Inferior parietal cortex (tissue), 1 donor: ENCODE data around the gene TUBB4B.
A peak's percentile ranks its signal among the peaks of the same experiment; 100 is the strongest.

ENCODE experiments used
- DNase-seq: peaks from one replicate; pipeline ENCODE4 v3.0.0-alpha.2; 2016; ENCODE audit errors: extremely low spot score

The TUBB4B gene

DNA sequence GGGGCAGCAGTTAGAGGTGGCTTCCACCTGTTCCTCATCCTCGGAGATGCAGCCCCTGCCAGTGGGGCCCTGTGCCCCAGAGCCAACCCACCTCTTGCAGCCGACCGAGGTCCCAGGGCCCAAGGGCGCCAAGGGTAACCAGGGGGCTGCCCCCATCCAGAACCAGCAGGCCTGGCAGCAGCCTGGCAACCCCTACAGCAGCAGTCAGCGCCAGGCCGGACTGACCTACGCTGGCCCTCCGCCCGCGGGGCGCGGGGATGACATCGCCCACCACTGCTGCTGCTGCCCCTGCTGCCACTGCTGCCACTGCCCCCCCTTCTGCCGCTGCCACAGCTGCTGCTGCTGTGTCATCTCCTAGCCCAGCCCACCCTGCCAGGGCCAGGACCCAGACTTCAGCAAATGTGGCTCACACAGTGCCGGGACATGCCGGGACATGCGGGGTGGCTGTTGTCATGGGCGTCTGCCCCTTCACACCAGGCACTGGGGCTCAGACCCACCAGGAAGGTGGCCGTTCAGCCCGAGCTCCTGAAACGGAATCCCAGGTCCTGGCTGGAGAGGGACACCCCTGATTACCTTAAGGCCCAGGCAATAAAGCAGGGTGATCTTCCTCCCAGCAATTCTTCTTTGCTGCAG lies 15.3 kb upstream of the TUBB4B start:
- no peak for DNase-seq

DNA sequence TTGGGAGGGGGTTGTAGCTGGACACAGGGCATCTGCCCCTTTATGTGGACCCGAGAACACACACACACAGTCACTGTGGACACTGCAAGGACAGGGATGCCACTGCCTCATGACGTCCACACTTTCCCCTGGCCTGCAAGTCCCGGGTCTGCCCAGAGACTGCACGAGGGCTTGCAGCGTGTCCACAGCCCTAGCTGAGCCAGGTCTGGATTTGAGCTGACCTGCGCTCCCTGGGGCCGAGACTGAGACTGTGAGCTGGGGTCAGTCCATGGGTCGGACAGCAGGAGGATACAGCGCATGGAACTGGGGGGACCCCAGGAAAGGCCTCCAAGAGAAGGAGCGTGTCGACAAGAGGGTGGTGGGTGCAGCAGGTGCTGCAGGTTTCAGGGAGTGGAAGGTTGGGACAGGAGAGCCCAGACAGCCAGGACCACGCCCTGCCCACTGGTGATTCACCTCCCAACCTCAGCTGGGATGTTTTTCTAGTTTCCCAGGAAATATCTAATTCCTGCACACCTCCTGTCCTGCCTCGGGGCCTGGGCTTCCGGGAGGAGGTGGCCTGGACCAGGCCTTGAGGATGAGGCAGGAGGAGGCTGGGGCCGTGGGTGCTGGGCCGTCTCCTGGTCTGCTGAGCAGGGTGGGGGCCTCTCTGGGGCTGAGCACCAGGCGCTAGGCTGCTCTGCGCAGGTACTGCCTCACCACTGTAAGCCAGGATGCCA lies 14.6 kb upstream of the TUBB4B start:
- no peak for DNase-seq

DNA sequence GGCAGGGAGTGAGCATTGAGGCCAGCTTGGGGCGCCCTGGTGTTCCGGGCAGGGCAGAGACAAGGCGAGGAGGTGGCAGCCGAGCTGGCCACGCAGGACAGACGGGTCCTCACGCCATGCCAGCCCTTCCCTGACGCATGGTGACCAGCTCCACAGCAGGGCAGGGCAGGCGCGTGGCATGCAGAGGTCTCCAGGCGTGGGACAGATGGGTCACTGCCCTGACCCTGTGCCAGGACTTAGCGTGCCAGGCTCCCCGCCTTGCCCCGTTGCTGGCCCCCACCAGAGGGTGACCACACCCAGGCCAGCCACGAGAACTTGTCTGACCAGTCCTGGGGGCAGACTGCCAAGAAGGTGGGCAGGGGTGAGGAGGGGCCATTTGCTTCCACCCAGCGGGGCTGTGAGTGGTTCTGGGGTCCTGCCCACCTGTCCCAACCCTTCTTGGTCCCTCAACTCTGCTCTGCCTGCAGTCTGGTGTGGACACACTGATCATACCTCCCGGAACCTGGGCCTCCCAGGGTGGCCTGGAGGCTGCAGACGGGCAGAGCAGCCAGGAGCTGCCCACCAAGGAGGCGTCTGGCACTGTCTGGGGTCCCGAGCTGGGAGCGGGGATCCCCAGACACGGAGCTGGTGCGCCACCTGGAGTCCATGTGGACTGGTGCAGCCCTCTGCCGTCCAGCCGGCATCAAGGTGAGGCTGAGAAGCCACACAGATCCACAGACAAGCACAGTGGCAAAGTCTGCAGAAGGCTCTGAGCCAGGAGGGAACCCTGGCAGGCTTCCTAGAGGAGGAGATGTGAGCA lies 13.8 kb upstream of the TUBB4B start, which contains the start of gene RNF224:
Gene RNF224 (plus strand): TSS at position 449 of the 799 bp plus-strand sequence. CDS start 834 bp downstream, outside the sequence.
- DNase-seq, result peak; percentile 68

DNA sequence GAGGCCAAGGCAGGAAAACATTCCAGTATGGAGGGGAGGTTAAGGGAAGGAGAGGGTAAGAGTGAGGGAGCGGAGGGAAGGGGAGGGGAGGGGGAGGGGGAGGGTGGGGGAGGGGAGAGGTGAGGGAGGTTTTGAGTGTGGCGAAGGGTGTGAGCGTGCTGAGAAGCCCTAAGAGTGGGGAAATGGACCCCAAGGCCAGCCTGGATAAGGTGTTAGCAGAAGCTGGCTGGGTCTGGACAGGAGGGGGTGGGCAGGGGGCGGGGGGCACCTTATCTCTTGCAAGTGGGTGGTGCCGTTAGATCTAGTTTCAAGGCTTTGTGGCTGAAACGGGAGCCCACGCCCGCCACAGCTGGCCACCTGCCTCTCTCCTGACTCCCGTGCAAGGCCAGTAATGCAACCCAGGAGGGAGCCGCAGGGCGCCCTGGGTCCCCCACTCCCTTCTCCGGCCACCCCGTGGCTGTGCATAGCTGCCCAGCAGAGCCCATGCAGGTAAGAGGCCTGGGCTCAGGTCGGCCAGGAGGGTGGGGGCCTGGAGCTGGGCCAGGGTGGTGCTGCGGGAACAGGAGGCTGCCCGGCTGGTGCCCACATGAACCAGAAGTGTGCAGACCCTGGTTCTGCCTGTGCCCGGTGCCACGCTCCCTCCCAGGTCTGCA lies 13.1 kb upstream of the TUBB4B start:
- no peak for DNase-seq

GRCh38 chr9:137228506-137228967 lies 12.6 kb upstream of the TUBB4B start:
- no peak for DNase-seq

GRCh38 chr9:137228968-137229896 lies 11.9 kb upstream of the TUBB4B start:
- DNase-seq, result no peak

- DNase-seq, result no peak
Observed at GRCh38 chr9:137229903-137230704, 11.0 kb upstream of the TUBB4B start.

DNA sequence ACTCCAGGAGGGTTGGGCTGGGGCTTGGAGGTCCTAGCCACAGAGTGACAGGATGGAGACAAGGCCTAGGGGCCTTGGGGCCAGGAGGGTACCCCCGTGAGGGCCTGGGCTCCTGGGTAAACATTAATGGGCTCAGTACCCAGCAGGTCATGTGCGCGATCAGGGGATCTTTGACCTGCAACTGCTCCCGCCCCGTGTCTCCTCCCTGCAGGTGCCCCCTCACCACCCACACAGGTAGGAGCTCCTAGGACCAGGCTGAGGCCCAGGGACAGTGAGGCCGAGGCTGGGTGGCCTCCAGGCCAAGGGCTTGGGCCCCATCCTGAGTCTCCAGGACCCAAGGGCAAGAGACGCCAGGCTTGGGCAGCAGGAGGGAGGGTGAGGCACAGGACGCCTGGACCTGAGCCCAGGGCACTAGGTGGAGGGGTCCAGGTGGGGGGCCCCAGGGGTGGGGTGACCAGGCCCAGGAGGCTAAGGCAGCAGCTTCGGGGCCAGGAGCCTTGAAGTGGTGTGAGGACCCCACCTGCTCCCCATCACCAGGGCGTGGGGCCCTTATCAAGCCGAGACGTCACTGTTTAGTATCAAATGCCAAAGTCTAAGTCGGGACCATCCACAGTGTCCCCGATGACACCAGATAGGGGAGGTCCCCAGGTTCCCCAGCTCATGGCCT lies 10.2 kb upstream of the TUBB4B start, which contains the start of gene SLC34A3:
Gene SLC34A3 (plus strand): TSS at position 197 of the 667 bp plus-strand sequence. CDS start 802 bp downstream, outside the sequence.
- DNase-seq, result no peak

DNA sequence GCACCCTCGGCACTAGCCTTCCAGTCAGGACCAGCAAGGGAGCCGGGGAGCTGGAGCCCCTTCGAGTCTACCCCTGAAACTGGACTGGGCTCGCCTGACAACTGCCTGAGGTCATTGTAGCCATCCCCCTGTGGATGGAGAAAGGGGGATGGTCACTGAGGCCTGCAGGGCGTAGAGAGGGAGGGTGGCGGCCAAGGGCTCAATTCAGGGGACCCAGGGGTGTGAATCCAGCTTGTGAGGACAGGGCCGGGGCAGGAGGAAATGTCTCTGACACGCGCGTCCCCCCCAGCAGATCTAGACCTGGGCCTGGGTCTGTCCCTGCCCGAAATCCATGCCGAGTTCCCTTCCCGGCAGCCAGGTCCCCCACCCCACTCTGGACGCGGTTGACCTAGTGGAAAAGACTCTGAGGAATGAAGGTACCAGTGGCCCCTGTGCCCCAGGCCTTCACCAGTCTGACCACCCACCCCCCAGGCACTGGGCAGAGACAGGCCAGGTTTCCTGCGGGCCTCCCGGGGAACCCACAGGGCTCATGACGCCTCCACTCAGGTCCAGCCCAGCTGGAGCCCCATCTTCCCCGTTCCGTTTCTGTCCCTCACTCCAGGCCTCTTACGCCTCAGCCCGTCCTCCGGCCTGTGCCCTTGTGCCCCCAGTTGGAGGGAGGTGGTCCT lies 9.6 kb upstream of the TUBB4B start:
- no peak for DNase-seq

DNA sequence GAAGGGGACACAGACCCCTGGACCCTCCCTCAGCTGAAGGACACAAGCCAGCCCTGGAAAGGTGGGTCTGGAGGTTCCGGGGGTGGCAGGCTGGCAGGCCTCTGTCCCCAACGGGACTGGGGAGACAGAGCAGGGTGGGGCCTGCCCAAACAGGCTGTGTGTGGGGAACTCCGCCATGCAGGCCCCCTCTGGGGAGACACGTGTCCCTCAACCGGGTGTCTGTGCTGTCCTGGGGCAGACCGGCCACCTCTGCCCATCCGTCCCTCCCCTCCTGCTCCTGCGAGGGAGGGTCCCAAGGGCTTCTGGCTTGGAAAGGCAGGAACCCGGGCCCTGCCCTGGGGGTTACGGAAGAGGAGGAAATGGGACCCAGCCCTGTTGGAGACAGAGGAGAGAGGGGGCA lies 9.0 kb upstream of the TUBB4B start:
- no peak for DNase-seq

GRCh38 chr9:137232510-137232909 lies 8.6 kb upstream of the TUBB4B start:
- DNase-seq, result no peak

DNA sequence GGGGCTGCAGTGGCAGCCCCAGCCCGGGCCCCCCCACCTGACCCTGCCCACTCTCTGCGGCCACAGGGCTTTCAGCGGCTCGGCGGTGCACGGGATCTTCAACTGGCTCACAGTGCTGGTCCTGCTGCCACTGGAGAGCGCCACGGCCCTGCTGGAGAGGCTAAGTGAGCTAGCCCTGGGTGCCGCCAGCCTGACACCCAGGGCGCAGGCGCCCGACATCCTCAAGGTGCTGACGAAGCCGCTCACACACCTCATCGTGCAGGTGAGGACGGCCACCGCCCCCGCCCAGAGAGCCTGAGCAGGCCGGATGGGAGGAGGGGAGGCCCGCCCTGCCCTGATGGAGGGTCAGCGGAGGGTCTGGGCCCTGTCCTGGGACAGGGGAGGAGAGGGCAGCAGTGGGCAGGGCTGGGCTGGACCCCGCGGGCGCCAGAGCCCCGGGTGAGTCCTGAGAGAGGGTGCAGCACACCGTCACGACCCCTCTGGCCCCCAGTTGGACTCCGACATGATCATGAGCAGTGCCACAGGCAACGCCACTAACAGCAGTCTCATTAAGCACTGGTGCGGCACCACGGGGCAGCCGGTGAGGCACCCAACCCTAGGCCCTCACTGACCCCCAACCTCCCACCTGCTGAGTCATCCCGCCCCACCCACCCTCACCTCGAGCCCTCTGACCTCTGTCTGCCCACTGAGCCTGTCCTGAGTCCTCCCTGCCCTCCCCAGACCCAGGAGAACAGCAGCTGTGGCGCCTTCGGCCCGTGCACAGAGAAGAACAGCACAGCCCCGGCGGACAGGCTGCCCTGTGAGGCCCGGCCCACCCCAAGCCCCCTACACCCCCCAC lies 7.7 kb upstream of the TUBB4B start:
- no peak for DNase-seq

- DNase-seq, result no peak
Observed at GRCh38 chr9:137234055-137234697, 6.9 kb upstream of the TUBB4B start.

GRCh38 chr9:137234758-137235423 lies 6.2 kb upstream of the TUBB4B start:
- no peak for DNase-seq

- no peak for DNase-seq
Observed at GRCh38 chr9:137235424-137236237, 5.5 kb upstream of the TUBB4B start.
